Measurements from ENCODE around the gene ZNF830. TPM values are rescaled to one million over a fixed set of nuclear protein-coding genes. Genes with fewer than 3 reads are reported as not detected.

Gene ZNF830
- total and polyA plus RNA-seq, 9 of the 15 experiments (the other 6 are each of a cell fraction or from before 2014, with no cell fraction given): 13.1 to 28.7 (median 21.7) TPM

DNA sequence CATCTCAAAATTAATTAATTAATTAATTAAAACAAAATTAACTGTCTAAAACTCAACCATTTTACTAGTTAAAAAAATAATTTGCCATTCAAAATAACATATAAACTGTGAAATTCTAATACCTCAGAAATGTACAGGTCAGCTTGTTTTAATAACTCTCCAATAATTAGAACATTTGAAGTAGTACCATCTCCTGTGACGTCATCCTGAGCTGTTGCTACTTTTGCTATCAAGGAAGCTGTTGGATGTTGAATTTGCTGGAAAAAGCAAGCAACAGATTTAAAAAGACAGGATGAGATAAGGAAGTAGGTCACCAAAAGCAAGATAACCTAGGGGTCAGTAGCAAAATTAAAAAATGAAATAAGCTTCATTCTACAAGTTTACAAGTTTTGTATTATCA, 2.9 kb upstream of the ZNF830 start (continued):
- TF ChIP-seq RAD21 (CRISPR knock-in tag; conservative IDR thresholded peaks at IDR 0.05 in 1 of 2, IDR thresholded peaks at IDR 0.05 in 1 of 2): no peak
- no peak for TF ChIP-seq JUN (IDR thresholded peaks at IDR 0.05; ENCODE audit: borderline replicate concordance, low read depth, low read length)
- no peak for TF ChIP-seq JUN (CRISPR knock-in tag; IDR thresholded peaks at IDR 0.05; ENCODE audit: borderline replicate concordance)

DNA sequence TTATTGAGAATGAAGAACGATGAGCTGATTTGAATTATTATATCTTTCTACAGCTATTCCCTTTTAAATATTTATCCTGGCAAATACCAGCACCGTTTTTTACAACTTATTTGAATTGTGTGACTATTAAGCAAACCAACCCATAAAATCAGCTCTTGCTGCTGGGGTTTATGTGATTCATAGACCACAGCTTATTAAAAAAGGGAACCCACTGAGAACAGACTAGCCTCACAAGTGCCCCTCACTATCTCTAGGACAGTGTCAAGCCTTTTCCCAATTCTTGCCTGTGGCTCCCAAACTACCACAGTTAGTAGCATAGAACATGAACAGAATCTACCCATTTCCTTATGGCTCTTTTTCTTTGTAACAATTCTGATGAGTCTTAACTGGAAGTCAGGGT, 12.8 kb downstream of the ZNF830 start:
- no peak overlapping the region for H3K4me2 ChIP-seq (ENCODE audit: insufficient read depth, low read length)
- H3K27me3 ChIP-seq (ENCODE audit: control insufficient read depth in 2 of 2, insufficient read depth in 2 of 2, low read length in 2 of 2): no peaks in the 10 kb centered on the region
- H3K79me2 ChIP-seq (ENCODE audit: control insufficient read depth, insufficient read depth, low read length): no peaks in the 10 kb centered on the region
- ChIA-PET CTCF (ENCODE audit: low intra/inter-chr PET ratio) (no interaction called here), POLR2A (interaction anchor here (0.6 to 2.2 kb wide), 7 partner anchors 8 to 110 kb away, joined by 3 to 13 read pairs (median 5); partner anchors contain the start of genes CCT6B and ZNF830)
- TF ChIP-seq NFIX (CRISPR knock-in tag; IDR thresholded peaks at IDR 0.05; ENCODE audit: low read depth) (no peak), ZNF134 (CRISPR knock-in tag; conservative IDR thresholded peaks at IDR 0.05) (no peak), ZNF224 (CRISPR knock-in tag; IDR thresholded peaks at IDR 0.05) (no peak), TAL1 (IDR thresholded peaks at IDR 0.05) (no peak), MTA1 (IDR thresholded peaks at IDR 0.05; ENCODE audit: borderline replicate concordance) (no peak)
- TF ChIP-seq, protein P1, sequence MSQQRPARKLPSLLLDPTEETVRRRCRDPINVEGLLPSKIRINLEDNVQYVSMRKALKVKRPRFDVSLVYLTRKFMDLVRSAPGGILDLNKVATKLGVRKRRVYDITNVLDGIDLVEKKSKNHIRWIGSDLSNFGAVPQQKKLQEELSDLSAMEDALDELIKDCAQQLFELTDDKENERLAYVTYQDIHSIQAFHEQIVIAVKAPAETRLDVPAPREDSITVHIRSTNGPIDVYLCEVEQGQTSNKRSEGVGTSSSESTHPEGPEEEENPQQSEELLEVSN (IDR thresholded peaks at IDR 0.05; ENCODE audit: borderline replicate concordance in 1 of 2, extremely low read depth in 1 of 2, insufficient read depth in 1 of 2, insufficient read length in 1 of 2, low read depth in 1 of 2, low read length in 1 of 2, poor library complexity in 1 of 2, severe bottlenecking in 1 of 2): no peak
- FAIRE-seq: no peak
- peaks cover 0 to 4% of the 10 kb centered on the region in 2 experiments; a peak in 1 of 5 replicates for H3K4me1 ChIP-seq (replicated peaks in 1 of 2; ENCODE audit: control insufficient read depth in 2 of 2, insufficient read depth in 2 of 2, low read length in 2 of 2)
- 27% methylated on average over 2 of the region's 2 CpGs for WGBS (ENCODE audit: insufficient coverage, low coverage, missing lambda C conversion rate)
- no TSS peak for BruUV-seq (replicated peaks)
- DNase-seq (ENCODE audit: extremely low read depth in 1 of 4, low spot score in 3 of 4): no peak
- no peak overlapping the region for H3K4me3 ChIP-seq
- ATAC-seq: no peak
- in situ Hi-C loops (cut with MboI) (no loop called here), intact Hi-C loops (cut with micrococcal nuclease) (no loop called here)
- H3K9me3 ChIP-seq (replicated peaks; ENCODE audit: control insufficient read depth, insufficient read depth, low read depth, low read length): no peaks in the 10 kb centered on the region
- no peaks in the 10 kb centered on the region for H3K9me1 ChIP-seq (ENCODE audit: control insufficient read depth, insufficient read depth, low read length)
- H3K36me3 ChIP-seq (ENCODE audit: control insufficient read depth, insufficient read depth, low read length): no peaks in the 10 kb centered on the region
- H4K20me1 ChIP-seq (replicated peaks; ENCODE audit: control insufficient read depth, insufficient read depth, low read length): no peaks in the 10 kb centered on the region
- H3K27ac ChIP-seq (ENCODE audit: extremely low read depth, low read depth, low read length): no peak overlapping the region
- no peak overlapping the region for H3K9ac ChIP-seq (ENCODE audit: insufficient read depth in 1 of 2, low read depth in 2 of 2, low read length in 2 of 2)
- no peak overlapping the region for H2AFZ ChIP-seq (ENCODE audit: low read depth, low read length)

Measured in K562 (cell line).